Kidney capillary endothelial cell (primary cell): Measurements from ENCODE around the gene AKIRIN2.
"Not testable (repeated sequence)": the region's sequence is repeated elsewhere in the genome, so short reads cannot be mapped to it uniquely, and the experiment has no call there.

ENCODE experiments used
- DNase-seq: peaks from one replicate; pipeline ENCODE4 v3.0.0-alpha.2; 2018; ENCODE audit warnings: low spot score

Gene AKIRIN2

DNA sequence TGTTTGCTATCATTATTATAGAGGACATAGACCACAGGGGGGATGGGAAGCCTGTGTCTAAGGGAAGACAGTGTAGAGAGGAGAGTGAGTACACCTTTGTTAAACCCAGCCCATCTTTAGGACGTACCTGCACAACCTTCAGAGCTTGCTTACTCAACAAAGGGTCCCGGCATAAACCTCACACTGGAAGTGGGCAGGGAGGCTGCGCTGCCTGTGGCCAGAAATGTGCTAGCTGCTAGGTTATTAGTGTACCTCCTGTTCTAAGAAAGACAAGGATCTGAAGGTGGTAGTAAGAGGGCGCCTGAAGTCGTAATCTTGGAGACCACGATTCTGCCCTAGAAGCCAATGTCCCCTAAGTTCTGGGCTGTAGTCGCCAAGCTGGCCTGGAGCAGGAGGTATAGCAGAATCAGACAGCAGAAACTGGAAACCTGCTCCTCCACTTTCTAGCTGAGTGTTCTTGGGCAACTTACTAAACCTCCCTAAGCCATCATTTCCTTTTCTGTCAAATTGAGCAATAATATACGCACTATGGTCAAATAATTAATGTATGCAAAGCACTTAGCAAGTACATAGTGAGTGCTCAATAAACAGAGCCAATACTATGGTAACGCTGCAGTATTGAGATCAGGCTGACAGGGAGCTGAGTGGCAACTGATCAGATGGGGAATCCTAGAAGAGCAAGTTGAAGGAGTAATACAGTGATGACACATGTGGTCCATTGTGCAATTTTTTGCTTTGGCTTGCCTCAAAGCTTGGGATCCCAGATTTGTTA, 16.8 kb upstream of the AKIRIN2 start:
- DNase-seq, result no peak

DNA sequence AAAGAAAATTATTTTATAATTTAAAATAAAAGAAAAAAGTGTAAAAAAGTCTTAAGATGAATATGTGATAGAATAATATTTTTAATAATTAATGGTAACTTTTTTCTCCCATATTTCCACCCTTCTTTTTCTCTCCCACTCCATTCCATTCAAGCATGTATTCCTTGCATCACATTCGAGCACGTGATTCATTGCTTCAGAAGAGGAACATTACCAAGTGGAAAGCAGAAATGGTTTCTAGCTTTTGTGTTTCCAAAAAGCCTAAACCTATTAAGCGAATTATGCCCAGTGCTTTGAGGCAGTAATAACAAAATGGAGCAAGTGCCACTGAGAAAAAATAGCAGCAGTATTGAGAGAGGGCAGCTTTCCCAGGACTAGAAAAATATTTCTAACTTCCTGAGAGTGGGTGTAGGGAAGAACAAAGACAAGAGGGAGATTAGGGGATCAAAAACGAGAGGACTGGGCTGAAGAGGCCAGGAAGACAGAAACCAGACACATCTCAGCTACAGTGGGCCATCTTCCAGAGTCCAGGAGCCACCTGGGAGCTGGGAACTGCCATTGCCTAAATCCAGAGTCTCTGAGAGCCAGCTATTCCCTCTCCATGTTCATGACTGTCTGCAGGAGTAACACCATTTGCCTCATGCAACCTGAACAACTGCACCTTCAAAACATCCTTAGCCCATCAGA, 15.0 kb upstream of the AKIRIN2 start:
- DNase-seq, result no peak

DNA sequence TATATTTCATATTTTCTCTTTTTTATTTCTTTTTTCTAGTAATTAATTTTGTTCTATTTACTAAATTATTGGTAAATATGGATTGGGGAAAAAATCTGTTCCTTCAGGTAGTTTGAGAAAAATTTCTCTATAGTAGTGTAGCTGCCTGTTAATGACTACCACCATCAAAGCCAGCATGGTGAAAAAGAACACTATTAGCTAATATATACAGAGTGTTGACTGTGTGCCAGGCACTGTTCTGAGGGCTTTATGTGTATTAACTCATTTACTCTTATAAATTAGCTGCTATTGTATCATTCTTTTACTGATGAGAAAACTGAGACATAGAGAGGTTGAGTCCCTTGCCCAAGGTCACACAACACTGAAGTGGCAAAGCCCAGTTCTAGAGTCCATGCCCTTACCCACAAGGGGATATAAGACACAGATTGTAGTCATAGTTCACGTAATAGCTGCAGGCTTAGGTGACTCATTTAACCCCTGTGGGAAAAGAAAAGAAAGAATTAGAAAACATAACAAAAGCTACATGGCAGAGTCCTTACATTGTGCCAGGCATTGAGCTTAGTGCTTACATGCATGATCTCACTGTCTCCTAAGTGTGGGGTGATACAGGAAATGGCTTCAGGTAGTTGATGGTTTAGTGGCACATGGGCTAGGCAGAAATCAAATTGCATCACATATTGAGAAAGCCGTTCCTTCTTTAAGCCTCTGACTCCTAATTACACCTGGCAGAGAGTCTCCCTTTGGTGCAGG, 12.2 kb upstream of the AKIRIN2 start:
- no peak for DNase-seq

DNA sequence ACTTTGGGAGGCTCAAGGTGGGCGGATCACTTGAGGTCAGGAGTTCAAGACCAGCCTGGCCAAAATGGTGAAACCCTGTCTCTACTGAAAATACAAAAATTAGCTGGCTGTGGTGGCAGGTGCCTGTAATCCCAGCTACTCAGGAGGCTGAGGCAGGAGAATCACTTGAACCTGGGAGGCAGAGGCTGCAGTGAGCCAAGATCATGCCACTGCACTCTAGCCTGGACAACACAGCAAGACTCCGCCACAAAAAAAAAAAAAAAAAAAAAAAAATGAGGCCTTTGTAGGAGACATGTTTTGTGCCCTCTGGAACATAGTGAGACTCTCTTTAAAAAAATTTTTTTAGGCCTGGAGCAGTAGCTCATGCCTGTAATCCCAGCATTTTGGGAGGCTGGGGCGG, 10.7 kb upstream of the AKIRIN2 start:
- not testable (repeated sequence) for DNase-seq

DNA sequence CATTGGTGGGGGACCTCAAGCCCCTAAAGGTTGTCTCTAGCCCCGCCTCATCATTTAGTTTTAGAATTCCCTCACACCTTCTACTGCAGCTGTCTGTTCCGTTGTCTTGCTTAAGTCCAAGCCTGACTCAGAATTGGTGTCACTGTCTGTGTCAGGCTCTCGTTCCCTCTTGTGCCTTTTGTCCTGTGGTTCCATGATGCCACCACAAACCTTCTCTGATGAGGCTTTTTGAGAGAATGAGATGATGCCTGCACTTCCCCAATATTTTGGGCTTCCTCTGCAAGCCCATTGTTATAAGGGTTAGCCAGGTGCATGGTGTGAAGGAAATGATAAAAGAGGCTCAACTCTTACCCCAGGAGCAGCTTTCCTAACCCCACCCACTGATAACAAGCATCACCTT, 8.1 kb upstream of the AKIRIN2 start:
- no peak for DNase-seq

DNA sequence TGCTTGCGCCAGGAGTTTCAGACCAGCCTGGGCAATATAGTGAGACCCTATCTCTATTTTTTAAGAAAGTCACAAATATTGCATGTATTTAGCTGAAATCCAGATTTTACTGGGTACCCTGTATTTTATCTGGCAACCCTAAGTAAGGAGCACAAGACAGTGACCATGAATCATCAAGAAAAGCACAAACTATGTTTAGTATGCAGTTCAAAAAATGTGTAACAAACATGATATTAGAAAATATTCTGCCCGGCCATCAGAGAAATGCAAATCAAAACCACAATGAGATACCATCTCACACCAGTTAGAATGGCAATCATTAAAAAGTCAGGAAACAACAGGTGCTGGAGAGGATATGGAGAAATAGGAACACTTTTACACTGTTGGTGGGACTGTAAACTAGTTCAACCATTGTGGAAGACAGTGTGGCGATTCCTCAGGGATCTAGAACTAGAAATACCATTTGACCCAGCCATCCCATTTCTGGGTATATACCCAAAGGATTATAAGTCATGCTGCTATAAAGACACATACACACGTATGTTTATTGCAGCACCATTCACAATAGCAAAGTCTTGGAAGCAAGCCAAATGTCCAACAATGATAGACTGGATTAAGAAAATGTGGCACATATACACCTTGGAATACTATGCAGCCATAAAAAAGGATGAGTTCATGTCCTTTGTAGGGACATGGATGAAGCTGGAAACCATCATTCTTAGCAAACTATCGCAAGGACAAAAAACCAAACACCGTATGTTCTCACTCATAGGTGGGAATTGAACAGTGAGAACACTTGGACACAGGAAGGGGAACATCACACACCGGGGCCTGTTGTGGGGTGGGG, 6.8 kb upstream of the AKIRIN2 start:
- DNase-seq, result not testable (repeated sequence)

DNA sequence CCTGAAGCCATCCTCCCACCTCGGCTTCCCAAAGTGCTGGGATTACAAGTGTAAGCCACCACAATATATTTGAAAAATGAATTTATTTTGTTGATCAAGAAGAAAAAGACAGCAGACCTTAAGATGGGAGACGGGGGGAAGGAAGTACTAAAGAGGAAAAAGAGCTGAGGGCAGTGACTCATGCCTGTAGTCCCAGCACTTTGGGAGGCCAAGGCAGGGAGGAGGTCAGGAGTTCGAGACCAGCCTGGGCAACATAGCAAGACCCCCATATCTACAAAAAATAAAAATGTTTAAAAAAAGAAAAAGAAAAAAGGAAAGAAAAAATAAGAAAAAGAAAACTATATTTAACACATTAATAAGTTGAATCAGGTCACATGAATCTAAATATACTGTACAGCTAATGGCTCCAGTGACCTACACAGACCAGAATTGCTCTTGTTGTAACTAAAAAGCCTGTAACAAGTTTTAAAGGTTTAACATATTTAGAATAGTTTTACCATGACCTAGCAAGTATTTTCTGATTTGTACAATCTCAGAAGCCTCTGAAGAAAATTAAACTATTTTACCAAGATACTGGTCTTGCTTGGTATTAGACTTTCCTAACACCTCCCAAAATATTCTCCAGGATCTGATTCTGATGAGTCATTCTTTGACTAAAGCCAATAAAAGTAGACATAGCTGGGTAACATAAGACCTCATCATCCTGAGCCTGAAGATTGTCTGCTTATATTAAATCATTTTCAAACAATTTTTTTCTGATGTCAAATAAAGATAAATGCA, 4.3 kb upstream of the AKIRIN2 start:
- no peak for DNase-seq

DNA sequence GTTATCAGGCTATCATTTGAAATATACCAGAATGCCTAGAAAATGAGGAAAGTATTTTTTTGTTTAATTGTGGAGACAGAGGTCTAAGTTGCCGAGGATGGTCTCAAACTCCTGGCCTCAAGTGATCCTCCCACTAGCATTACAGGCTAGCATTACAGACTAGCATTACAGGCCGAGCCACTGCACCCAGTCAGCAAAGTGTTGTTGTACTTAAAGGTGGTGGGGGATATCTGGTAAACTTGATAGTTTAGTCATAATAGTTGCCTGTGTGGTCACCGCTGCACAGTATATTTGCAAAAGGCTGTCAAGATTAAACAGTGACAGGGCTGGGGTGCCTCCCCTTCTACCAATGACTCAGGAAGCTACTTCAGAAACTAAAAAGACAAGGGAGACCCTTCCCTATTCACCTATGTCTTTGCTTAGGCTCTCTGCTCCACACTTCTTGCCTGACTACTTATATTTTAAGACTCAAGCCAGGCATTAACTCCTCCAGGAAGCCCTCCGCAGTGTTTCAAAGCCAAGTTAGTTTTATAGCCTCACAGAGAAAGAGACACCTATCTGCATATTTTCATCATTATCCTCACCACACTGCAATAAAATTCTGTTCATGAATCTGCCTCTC, 3.1 kb upstream of the AKIRIN2 start:
- DNase-seq, result no peak

DNA sequence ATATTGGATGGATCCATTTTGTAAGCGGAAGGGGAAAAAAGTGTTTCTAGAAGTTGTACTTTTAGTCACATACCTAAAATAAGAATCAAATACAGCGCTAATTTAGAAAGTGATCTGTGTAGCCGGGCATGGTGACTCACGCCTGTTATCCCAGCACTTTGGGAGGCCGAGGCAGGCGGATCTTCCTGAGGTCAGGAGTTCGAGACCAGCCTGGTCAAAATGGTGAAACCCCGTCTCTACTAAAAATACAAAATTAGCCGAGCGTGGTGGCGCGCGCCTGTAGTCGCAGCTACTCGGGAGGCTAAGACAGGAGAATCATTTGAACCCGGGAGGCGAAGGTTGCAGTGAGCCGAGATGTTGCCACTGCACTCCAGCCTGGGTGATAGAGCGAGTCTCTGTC, 1.0 kb upstream of the AKIRIN2 start:
- DNase-seq, result not testable (repeated sequence)

DNA sequence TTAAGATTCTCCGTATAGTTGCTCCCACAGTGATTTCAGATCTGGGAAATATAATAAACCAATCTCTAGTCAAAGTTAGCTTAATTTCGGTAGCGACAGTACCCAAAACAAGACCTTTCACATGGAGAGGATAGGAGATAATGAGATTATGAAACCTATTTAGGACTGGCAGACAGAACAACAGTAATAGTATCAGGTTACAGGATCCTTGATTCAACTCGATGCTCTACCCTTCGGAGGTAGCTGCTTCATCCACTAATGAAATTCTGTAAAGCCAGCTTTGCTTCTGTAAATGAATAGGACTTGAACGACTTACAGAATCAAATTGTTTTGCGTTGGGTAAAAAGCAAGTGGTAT, 534 bp upstream of the AKIRIN2 start:
- DNase-seq, result no peak

DNA sequence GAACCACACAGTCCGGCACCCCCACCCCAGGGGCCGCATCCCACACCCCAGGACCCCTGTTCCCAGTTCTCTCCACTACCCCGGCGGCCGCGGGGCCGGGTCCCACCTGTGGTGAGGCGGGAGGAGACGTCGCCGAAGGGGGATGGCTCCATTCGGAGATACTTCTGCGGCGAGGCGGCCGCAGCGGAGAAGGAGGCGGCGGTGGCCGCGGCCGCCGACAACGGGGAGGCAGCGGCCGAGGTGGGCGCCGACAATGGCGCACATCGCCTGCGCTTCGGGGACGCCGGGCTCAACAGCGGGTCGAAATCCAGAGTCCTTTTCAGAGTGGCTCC, 723 bp downstream of the AKIRIN2 start:
- no peak for DNase-seq

DNA sequence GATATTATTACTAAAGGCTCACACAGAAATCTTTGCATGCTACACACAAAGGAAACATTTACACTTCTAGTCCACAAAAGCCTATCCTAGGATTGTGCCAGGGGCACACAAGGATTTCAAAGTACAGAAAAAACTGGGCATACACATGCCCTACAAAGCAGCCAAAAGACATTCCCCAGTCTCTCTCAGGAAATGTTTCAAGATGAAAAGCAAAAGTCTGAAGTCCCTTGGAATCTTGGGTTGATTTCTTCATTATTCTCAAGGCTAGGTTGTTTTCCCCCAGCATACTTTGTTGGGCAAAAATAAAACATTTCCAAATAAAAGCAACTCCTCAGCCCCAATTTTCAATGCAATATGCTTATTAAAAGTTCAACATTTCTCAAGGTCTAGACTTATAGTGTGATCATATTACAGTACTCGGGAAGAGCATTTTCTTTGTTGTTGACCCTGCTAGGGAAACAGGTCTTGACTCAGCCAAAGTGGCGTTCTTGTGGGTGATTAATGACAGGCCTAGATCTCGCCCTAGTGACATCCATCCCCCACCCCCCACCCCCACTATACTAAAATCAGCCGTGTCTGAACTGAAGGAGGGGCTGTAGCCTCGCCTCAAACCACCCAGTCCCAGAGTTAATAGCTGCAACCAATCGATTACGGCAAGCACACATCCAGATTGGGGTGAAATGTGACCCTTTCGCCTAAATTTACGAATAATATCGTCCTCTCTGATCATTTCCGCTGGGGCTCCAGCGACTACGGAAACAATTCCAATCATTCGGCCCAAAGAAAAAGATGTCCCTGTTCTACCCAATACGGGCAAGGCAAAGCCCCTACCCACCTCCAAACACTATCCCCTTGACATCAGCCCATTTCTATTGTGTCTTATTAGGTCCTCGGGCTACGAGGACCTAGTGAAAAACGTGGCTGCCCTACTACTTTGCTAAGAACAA, 1.4 kb downstream of the AKIRIN2 start:
- DNase-seq, result peak; percentile 83

DNA sequence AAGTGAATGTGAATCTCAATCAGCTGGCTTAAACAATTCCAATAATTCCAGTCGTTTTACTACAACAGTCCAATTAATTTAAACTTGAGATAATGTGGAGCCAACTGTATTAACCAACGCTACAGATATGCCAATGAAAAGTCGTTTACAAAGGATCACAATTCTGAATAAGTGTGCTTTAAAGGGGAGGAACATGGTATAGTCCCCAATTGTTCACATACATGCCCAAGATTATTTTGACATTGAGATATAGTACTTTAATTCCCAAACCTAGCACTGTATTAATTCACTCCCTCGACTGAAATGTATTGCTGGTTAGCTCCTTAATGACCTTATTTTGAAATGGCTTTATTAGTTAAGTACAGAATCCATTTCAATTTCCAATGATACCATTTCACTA, 2.5 kb downstream of the AKIRIN2 start:
- no peak for DNase-seq

DNA sequence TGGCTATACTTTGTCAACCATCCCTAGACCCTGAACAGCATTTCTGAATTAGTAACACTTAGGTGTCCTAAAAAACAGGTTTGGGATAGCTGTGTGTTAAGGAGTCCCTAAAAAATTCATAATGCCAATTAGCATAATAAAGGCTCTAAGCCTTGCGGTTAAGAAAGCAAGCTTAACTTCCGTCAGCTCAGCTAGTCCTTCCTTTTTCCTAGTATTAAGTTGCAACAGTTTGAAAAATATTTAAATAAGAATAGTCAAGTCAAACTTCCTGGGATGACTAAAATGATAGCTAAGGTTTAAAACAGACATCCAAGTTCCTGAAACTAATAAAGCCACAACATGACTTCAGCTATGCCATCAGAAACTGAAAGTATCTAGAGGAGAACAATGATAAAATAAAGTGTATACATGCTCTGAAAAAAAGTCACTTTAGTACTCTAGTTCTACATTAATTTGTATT, 3.5 kb downstream of the AKIRIN2 start:
- DNase-seq, result peak; percentile 24

DNA sequence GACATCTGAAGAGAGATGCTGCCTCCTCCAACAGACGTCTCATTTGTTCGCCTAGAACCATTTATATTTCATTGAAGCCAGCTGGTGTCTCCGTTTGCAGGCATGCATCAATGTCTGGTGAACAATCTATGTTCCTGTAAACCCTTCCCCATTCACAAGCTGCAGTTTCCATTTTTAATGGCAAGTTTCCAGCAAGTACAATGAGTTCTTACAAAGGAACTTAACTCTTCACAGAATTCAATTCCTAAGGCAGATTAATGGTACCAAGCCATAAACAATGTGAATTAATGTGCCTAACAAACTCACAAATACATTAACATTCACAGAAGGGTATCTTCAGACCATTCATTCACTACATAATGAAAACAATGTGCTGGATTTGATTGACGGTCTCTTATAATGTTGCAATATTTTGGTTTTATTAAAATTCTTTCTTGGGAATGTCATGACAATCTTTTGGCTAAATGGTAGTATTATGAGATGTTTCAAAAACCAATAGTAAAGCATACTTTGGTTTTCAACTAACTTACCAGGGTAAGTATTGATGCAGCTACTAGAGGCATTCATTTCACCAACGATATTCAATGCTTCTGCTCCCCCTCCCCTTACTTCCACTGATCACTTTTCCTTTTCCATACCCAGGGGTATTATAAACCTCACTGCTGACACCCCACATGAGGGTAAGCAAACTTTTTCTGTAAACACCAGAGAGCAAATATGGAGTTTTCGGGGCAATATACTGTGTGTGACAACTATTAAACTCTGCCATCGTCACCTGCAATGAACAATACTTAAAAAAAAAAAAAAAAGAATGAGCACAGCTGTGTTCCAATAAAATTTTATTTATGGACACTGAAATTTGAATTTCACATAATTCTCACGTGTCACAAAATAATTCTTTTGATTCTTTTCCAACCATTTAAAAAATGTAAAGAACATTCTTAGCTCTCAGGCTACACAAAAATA, 4.2 kb downstream of the AKIRIN2 start:
- DNase-seq, result peak; percentile 48

DNA sequence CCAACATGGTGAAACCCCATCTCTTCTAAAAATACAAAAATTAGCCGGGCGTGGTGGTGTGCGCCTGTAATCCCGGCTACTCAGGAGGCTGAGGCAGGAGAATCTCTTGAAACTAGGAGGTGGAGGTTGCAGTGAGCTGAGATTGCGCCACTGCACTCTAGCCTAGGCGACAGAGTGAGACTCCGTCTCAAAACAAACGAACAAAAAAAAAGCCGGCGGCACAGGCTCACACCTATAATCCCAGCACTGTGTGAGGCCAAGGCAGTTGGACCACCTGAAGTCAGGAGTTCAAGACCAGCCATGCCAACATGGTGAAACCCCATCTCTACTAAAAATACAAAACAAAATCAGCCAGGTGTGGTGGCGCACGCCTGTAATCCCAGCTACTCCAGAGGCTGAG, 5.2 kb downstream of the AKIRIN2 start:
- not testable (repeated sequence) for DNase-seq

DNA sequence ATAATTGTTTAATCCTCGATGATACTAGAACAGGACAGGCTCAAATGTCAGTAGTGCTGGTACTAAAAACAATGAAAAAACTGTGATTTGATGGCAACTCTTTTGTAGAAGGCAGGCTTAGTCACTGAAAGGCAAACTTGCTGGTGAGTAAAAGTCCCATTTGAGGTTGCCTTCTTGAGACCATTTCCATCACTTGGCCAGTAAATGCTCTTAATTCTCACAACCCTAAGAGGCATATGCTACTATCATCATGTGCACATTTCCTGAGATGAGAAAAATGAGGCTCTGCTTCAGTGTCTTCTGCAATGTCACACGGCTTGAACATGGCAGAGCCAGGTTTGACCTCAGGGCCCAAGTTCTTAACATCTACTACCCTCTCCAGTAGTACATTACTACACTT, 9.9 kb downstream of the AKIRIN2 start:
- DNase-seq, result no peak

DNA sequence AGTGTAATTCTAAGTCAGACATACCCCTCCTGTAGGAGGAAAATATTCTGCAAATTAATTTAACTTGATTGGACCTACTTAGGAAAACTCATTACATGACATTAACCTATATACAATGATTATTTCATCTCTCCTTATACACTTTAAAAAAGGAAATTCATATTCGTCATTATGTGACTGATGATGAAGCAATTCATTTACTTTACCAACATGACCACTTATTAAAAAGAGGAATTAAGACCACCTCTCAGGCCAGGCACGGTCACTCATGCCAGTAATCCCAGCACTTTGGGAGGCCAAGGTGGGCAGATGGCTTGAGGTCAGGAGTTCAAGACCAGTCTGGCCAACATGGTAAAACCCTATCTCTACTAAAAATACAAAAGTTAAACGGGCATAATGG, 11.6 kb downstream of the AKIRIN2 start:
- DNase-seq, result no peak

DNA sequence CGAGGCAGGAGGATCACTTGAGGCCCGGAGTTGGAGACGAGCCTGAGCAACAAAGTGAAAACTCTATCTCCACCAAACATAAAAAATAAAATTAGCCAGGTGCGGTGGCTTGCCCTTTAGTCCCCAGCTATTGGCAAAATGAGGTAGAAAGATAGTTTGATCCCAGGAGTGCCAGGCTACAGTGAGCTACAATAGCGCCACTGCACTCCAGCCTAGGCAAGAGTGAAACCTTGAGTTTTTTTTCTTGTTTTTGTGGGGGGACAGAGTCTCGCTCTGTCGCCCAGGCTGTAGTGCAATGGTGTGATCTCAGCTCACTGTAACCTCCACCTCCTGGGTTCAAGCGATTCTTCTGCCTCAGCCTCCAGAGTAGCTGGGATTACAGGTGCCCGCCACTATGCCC, 14.1 kb downstream of the AKIRIN2 start:
- DNase-seq, result not testable (repeated sequence)
